GM12891 (cell line): ENCODE measurements around the gene TMEM220.

ENCODE experiments used
- PAX5 ChIP-seq: IDR thresholded peaks from 2 replicates; pipeline ENCODE4 v1.6.1; 2011; ENCODE audit warnings: low read length, moderate library complexity, mild to moderate bottlenecking; ENCODE audit not compliant: insufficient read depth, severe bottlenecking
- POLR2A ChIP-seq: IDR thresholded peaks from 2 replicates; pipeline ENCODE4 v1.6.1; 2011; ENCODE audit warnings: low read depth, low read length, control low read depth
- POLR2AphosphoS5 ChIP-seq: IDR thresholded peaks from 2 replicates; pipeline ENCODE4 v1.6.1; 2011; ENCODE audit warnings: low read depth, low read length, control low read depth
- POU2F2 ChIP-seq: IDR thresholded peaks from 2 replicates; pipeline ENCODE4 v1.6.1; 2011; ENCODE audit warnings: low read depth, mild to moderate bottlenecking, control low read depth, low read length, moderate library complexity
- SPI1 ChIP-seq: IDR thresholded peaks from 2 replicates; pipeline ENCODE4 v1.6.1; 2011; ENCODE audit warnings: low read depth, low read length, control low read depth
- TAF1 ChIP-seq: IDR thresholded peaks from 2 replicates; pipeline ENCODE4 v1.6.1; 2011; ENCODE audit warnings: low read depth, low read length, control low read depth

GRCh38 chr17:10727192-10727591, 2.6 kb downstream of the TMEM220 start:
- TF ChIP-seq SPI1 (no peak), POLR2AphosphoS5 (no peak), POLR2A (no peak), TAF1 (no peak), PAX5 (no peak), POU2F2 (no peak)
